Liver (tissue), 9 donors: ENCODE results near the gene ARMC9. TPM values are rescaled to one million over a fixed set of nuclear protein-coding genes. Genes with fewer than 3 reads are reported as not detected.

Source experiments
- DNase-seq: peaks from one replicate; pipeline ENCODE4 v3.0.0-alpha.2; 2017; ENCODE audit warnings: low spot score
- H3K27ac ChIP-seq, 2 donors: one replicate each; pipeline ENCODE4 v1.7.0; 2013; ENCODE audit warnings: inconsistent platforms in 2 of 2, low read length in 2 of 2, control low read depth in 1 of 2, low read depth in 1 of 2, mild to moderate bottlenecking in 1 of 2
- H3K27me3 ChIP-seq, 4 donors: one replicate each; pipeline versions ENCODE4 v1.6.1 to v1.7.0; 2013; ENCODE audit warnings: low read length in 3 of 4, inconsistent platforms in 1 of 4, mild to moderate bottlenecking in 1 of 4, moderate library complexity in 1 of 4; ENCODE audit not compliant: control insufficient read depth in 4 of 4, insufficient read depth in 4 of 4
- H3K36me3 ChIP-seq, 4 donors: one replicate each; pipeline versions ENCODE4 v1.6.1 to v1.7.0; 2013; ENCODE audit warnings: low read length in 3 of 4, mild to moderate bottlenecking in 3 of 4, low read depth in 1 of 4, moderate library complexity in 1 of 4; ENCODE audit not compliant: control insufficient read depth in 4 of 4, insufficient read depth in 3 of 4
- H3K4me1 ChIP-seq, 4 donors: one replicate each; pipeline versions ENCODE4 v1.6.1 to v1.7.0; 2013; ENCODE audit warnings: low read length in 3 of 4, mild to moderate bottlenecking in 3 of 4, moderate library complexity in 1 of 4; ENCODE audit not compliant: control insufficient read depth in 4 of 4, insufficient read depth in 4 of 4
- H3K4me3 ChIP-seq, 3 donors: one replicate each; pipeline versions ENCODE4 v1.6.1 to v1.7.0; 2013; ENCODE audit warnings: low read length in 3 of 3, control low read depth in 1 of 3, low read depth in 1 of 3, mild to moderate bottlenecking in 1 of 3
- H3K9ac ChIP-seq, 2 donors: one replicate each; pipeline ENCODE4 v1.7.0; 2013; ENCODE audit warnings: low read length in 2 of 2, mild to moderate bottlenecking in 2 of 2, moderate library complexity in 2 of 2, control low read depth in 1 of 2, low read depth in 1 of 2
- H3K9me3 ChIP-seq, 4 donors: one replicate each; pipeline versions ENCODE4 v1.6.1 to v1.7.0; 2013; ENCODE audit warnings: low read length in 3 of 4; ENCODE audit not compliant: control insufficient read depth in 4 of 4
- ATF3 ChIP-seq: IDR thresholded peaks from 2 replicates; pipeline ENCODE4 v1.6.1; 2016; ENCODE audit warnings: antibody characterized with exemption
- CTCF ChIP-seq: fragments of 150-350 bp; IDR thresholded peaks from 2 replicates; pipeline ENCODE4 v1.5.1; 2017; ENCODE audit warnings: improper control_type of control experiment, low read depth, low read length; ENCODE audit not compliant: missing input control
- EGR1 ChIP-seq, 2 donors: IDR thresholded peaks; 2 replicates each; pipeline ENCODE4 v1.6.1; 2016 to 2018; ENCODE audit warnings: antibody characterized with exemption in 2 of 2, low read depth in 2 of 2
- FOXA1 ChIP-seq: IDR thresholded peaks from 2 replicates; pipeline ENCODE4 v1.6.1; 2016; ENCODE audit warnings: antibody characterized with exemption
- FOXA2 ChIP-seq: IDR thresholded peaks from 2 replicates; pipeline ENCODE4 v1.6.1; 2016; ENCODE audit warnings: antibody characterized with exemption
- GABPA ChIP-seq, 2 donors: IDR thresholded peaks in 1 of 2; conservative IDR thresholded peaks in 1 of 2; 2 replicates each; pipeline ENCODE4 v1.6.1; 2016; ENCODE audit warnings: antibody characterized with exemption in 2 of 2, mild to moderate bottlenecking in 1 of 2, moderate library complexity in 1 of 2
- JUND ChIP-seq, 2 donors: IDR thresholded peaks; 2 replicates each; pipeline ENCODE4 v1.6.1; 2016; ENCODE audit warnings: antibody characterized with exemption in 2 of 2
- MAX ChIP-seq: IDR thresholded peaks from 2 replicates; pipeline ENCODE4 v1.6.1; 2016; ENCODE audit warnings: antibody characterized with exemption
- NR2F2 ChIP-seq: IDR thresholded peaks from 2 replicates; pipeline ENCODE4 v1.6.1; 2016; ENCODE audit warnings: antibody characterized with exemption
- RAD21 ChIP-seq, 2 donors: IDR thresholded peaks; 2 replicates each; pipeline ENCODE4 v1.6.1; 2016; ENCODE audit warnings: antibody characterized with exemption in 2 of 2, mild to moderate bottlenecking in 2 of 2
- REST ChIP-seq: IDR thresholded peaks from 2 replicates; pipeline ENCODE4 v1.6.1; 2016; ENCODE audit warnings: antibody characterized with exemption, mild to moderate bottlenecking
- RXRA ChIP-seq, 2 donors: IDR thresholded peaks; 2 replicates each; pipeline ENCODE4 v1.6.1; 2017 to 2018; ENCODE audit warnings: antibody characterized with exemption in 2 of 2, mild to moderate bottlenecking in 1 of 2
- SP1 ChIP-seq: IDR thresholded peaks from 2 replicates; pipeline ENCODE4 v1.6.1; 2018; ENCODE audit warnings: antibody characterized with exemption, mild to moderate bottlenecking
- TAF1 ChIP-seq: conservative IDR thresholded peaks from 2 replicates; pipeline ENCODE4 v1.6.1; 2016; ENCODE audit warnings: antibody characterized with exemption, mild to moderate bottlenecking
- YY1 ChIP-seq: IDR thresholded peaks from 2 replicates; pipeline ENCODE4 v1.6.1; 2016; ENCODE audit warnings: antibody characterized with exemption, mild to moderate bottlenecking
- ZBTB33 ChIP-seq: IDR thresholded peaks from 2 replicates; pipeline ENCODE4 v1.6.1; 2016; ENCODE audit warnings: antibody characterized with exemption
- WGBS: extraction: QIAGEN DNeasy Blood & Tissue Kit; methylation state at CpG from one replicate; pipeline ENCODE4 v1.1.7; 2013; 5-methylcytosine and 5-hydroxymethylcytosine counted together
- polyA plus RNA-seq, 2 donors: library from polyadenylated mRNA; stranded (reverse) in 1 of 2; unstranded in 1 of 2; fragments of 200-250 nt in 1 of 2; fragments of >200 nt in 1 of 2; fragmentation: Nextera tagmentation in 1 of 2; extraction: Ambion mirVana in 1 of 2; gene quantifications; one replicate each; pipeline versions ENCODE4 v1.2.1 to v1.2.3, GENCODE V29; 2013 to 2015
- total RNA-seq, 2 donors: library from RNA; depleted of rRNA; stranded (reverse); fragments of >200 nt; gene quantifications; one replicate each; pipeline ENCODE4 v1.2.3, GENCODE V29; 2014
- donor health status: healthy.
- donor health status: healthy.
- donor health status: healthy.
- donor health status: healthy.
- donor health status: healthy.

ARMC9 gene
- total and polyA plus RNA-seq, 4 donors, result 1.1 to 2.3 (median 1.8) TPM

GRCh38 chr2:231369580-231370428, 171.4 kb downstream of the ARMC9 start:
- 90% methylated on average over 23 of the region's 23 CpGs for WGBS

GRCh38 chr2:231370429-231370748, 172.0 kb downstream of the ARMC9 start:
- Histone ChIP-seq H3K4me1 (no peaks in the 10 kb centered on the region), H3K4me3 (no peak overlapping the region), H3K27ac (no peak overlapping the region), H3K27me3 (no peaks in the 10 kb centered on the region), H3K36me3 (no peaks in the 10 kb centered on the region), H3K9me3 (no peaks in the 10 kb centered on the region), H3K9ac (no peak overlapping the region)
- WGBS, result 93% methylated on average over 6 of the region's 6 CpGs
- no peak for DNase-seq
- TF ChIP-seq RAD21 (IDR thresholded peaks at IDR 0.05) (no peak), ATF3 (no peak), SP1 (no peak), ZBTB33 (no peak), GABPA (IDR thresholded peaks at IDR 0.05 in 1 of 2, conservative IDR thresholded peaks at IDR 0.05 in 1 of 2) (no peak), MAX (no peak), EGR1 (IDR thresholded peaks at IDR 0.05; ENCODE audit: low read depth in 2 of 2) (no peak), NR2F2 (no peak), RXRA (IDR thresholded peaks at IDR 0.05) (no peak), CTCF (no peak), FOXA2 (no peak), JUND (IDR thresholded peaks at IDR 0.05) (no peak), TAF1 (no peak), YY1 (no peak), REST (no peak), FOXA1 (no peak)

More at GRCh38 chr2:231369580-231370428, 171.4 kb downstream of the ARMC9 start:
- no peak overlapping the region for H3K27ac ChIP-seq
- TF ChIP-seq ATF3 (no peak), RXRA (IDR thresholded peaks at IDR 0.05) (no peak), NR2F2 (no peak), FOXA2 (no peak), GABPA (IDR thresholded peaks at IDR 0.05 in 1 of 2, conservative IDR thresholded peaks at IDR 0.05 in 1 of 2) (no peak)
- no peaks in the 10 kb centered on the region for H3K36me3 ChIP-seq
- no peak overlapping the region for H3K4me3 ChIP-seq
- no peaks in the 10 kb centered on the region for H3K4me1 ChIP-seq
- H3K9me3 ChIP-seq, result no peaks in the 10 kb centered on the region
- no peak overlapping the region for H3K9ac ChIP-seq
- H3K27me3 ChIP-seq, result no peaks in the 10 kb centered on the region
- DNase-seq, result no peak
